T-cell (primary cell): ENCODE data around the gene AAK1. TPM values are rescaled to one million over a fixed set of nuclear protein-coding genes. Genes with fewer than 3 reads are reported as not detected.

Source experiments
- ATAC-seq, 4 experiments: fragments of 200-7000 bp in 3 of 4; fragments of 150-1000 bp in 1 of 4; cut with Tn5 transposase; replicated peaks in 1 of 4; 1 replicate in 3 of 4; 2 replicates in 1 of 4; pipeline ENCODE4 v1.10.0; 2021; ENCODE audit warnings: moderate library complexity in 3 of 4, mild to moderate bottlenecking in 2 of 4, moderate number of reproducible peaks in 1 of 4
- CTCF ChIA-PET, 2 donors: fragments of 300-600 bp; sonication (Branson Sonifier 250); formaldehyde crosslinking; loops; one replicate each; lab custom pipeline; 2022; ENCODE audit warnings: antibody characterized with exemption in 2 of 2; lab: Charles Lee
- POLR2A ChIA-PET, 2 donors: fragments of 300-600 bp; sonication (Branson Sonifier 250); formaldehyde crosslinking; loops; one replicate each; lab custom pipeline; 2022; ENCODE audit warnings: antibody characterized with exemption in 2 of 2; lab: Charles Lee
- DNase-seq, 35 experiments: peaks; one replicate each; pipeline versions ENCODE4 v3.0.0 to v3.0.0-alpha.2; 2013 to 2023
- H3K27ac ChIP-seq: one replicate; pipeline ENCODE4 v1.5.1; 2013; ENCODE audit warnings: low read length
- H3K27me3 ChIP-seq, 2 experiments: replicated peaks in 1 of 2; 1 replicate in 1 of 2; 2 replicates in 1 of 2; pipeline versions ENCODE4 v1.6.1 to v1.7.0; 2013; ENCODE audit warnings: low read length in 1 of 2, mixed read lengths in 1 of 2; ENCODE audit not compliant: control insufficient read depth in 2 of 2, insufficient read depth in 2 of 2; ENCODE audit errors: extremely low read depth in 1 of 2
- H3K36me3 ChIP-seq, 2 donors: 1 replicate in 1 of 2; 2 replicates in 1 of 2; pipeline versions ENCODE4 v1.6.1 to v1.7.0; 2013; ENCODE audit warnings: low read length in 1 of 2; ENCODE audit not compliant: control insufficient read depth in 2 of 2, insufficient read depth in 1 of 2; ENCODE audit errors: extremely low read depth in 1 of 2
- H3K4me1 ChIP-seq, 2 experiments: 1 replicate in 1 of 2; 2 replicates in 1 of 2; pipeline versions ENCODE4 v1.6.1 to v1.7.0; 2013; ENCODE audit warnings: low read length in 2 of 2, mixed read lengths in 1 of 2; ENCODE audit not compliant: insufficient read depth in 2 of 2, control insufficient read depth in 1 of 2; ENCODE audit errors: extremely low read depth in 1 of 2
- H3K4me3 ChIP-seq, 2 donors: 1 replicate in 1 of 2; 2 replicates in 1 of 2; pipeline versions ENCODE4 v1.5.1 to v1.7.0; 2013; ENCODE audit warnings: mild to moderate bottlenecking in 2 of 2, low read length in 1 of 2, moderate library complexity in 1 of 2; ENCODE audit not compliant: control insufficient read depth in 1 of 2; ENCODE audit errors: extremely low read depth in 1 of 2
- H3K9me3 ChIP-seq: 2 replicates; pipeline ENCODE4 v1.7.0; 2013
- H3K27ac Mint-ChIP-seq, 2 donors: one replicate each; pipeline ENCODE4 v1.8.0; 2020 to 2021; ENCODE audit warnings: mild to moderate bottlenecking in 2 of 2, mixed read lengths in 2 of 2
- H3K27me3 Mint-ChIP-seq, 2 donors: one replicate each; pipeline ENCODE4 v1.8.0; 2021 to 2022; ENCODE audit warnings: mixed read lengths in 2 of 2
- H3K36me3 Mint-ChIP-seq: one replicate; pipeline ENCODE4 v1.8.0; 2021; ENCODE audit warnings: mixed read lengths
- H3K4me1 Mint-ChIP-seq, 3 donors: one replicate each; pipeline ENCODE4 v1.8.0; 2020 to 2022; ENCODE audit warnings: mixed read lengths in 3 of 3, mild to moderate bottlenecking in 1 of 3
- H3K4me3 Mint-ChIP-seq, 3 donors: one replicate each; pipeline ENCODE4 v1.8.0; 2020 to 2022; ENCODE audit warnings: mild to moderate bottlenecking in 3 of 3, mixed read lengths in 3 of 3, moderate library complexity in 3 of 3
- H3K9me3 Mint-ChIP-seq, 3 donors: one replicate each; pipeline ENCODE4 v1.8.0; 2020 to 2022; ENCODE audit warnings: mixed read lengths in 3 of 3
- WGBS: methylation state at CpG from one replicate; pipeline ENCODE4 v1.1.5; 2013; ENCODE audit warnings: missing lambda C conversion rate; ENCODE audit not compliant: insufficient coverage; 5-methylcytosine and 5-hydroxymethylcytosine counted together
- total RNA-seq, 35 experiments: library from RNA in 6 of 35; stranded (reverse) in 6 of 35; fragments of 120-200 nt in 1 of 35; gene quantifications; one replicate each; pipeline versions ENCODE4 v1.2.1 to v1.2.4 and lab custom pipeline; 2013 to 2026

The AAK1 gene
- total RNA-seq, 5 donors from 2014 or later (not counting 1 experiment from before 2014, with no cell fraction given): 170 to 283 (median 177) TPM

DNA sequence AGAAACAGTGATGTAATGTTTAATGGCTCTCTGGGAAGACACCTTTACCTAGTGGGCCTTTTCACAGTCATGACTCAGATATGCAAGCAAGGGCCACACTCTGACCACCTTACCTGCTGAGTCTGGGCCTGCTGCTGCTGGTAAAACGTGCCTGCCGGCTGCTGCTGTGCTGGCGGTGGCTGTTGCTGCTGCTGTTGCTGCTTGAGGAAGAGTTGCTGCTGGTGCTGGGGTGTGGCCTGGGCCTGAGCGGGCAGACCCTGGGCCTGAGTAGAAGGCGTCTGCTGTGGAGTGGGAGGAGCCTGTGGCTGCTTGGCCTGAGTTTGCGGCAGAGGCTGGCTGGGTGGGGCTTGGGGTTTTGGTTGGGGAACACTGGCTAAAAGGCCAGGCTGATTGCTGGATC, 124.7 kb downstream of the AAK1 start:
- no peak overlapping the region for H3K4me3 Mint-ChIP-seq
- H3K4me3 ChIP-seq: no peak overlapping the region
- H3K27me3 ChIP-seq: no peaks in the 10 kb centered on the region
- peaks cover 0 to 12% (median 6%) of the 10 kb centered on the region in 3 donors for H3K4me1 Mint-ChIP-seq
- ChIA-PET POLR2A (interaction anchor here in 1 of 2 donors (0.6 kb wide), 1 partner anchor 1705 kb away, joined by 4 read pairs; no protein-coding TSS in a partner anchor), CTCF (interaction anchor here in 1 of 2 donors (0.7 kb wide), 1 partner anchor 546 kb away, joined by 4 read pairs; no protein-coding TSS in a partner anchor)
- H3K9me3 ChIP-seq: no peaks in the 10 kb centered on the region
- no peaks in the 10 kb centered on the region for H3K9me3 Mint-ChIP-seq
- no peaks in the 10 kb centered on the region for H3K27me3 Mint-ChIP-seq
- peak overlapping the region in 1 of 2 donors; percentile 13 for H3K27ac Mint-ChIP-seq
- no peak overlapping the region for H3K27ac ChIP-seq
- H3K36me3 ChIP-seq: peaks cover 25 to 91% of the 10 kb centered on the region in 2 donors
- peaks cover 64% of the 10 kb centered on the region for H3K36me3 Mint-ChIP-seq
- WGBS: 94% methylated on average over 5 of the region's 6 CpGs
- ATAC-seq: no peak
- DNase-seq: no peak
- no peaks in the 10 kb centered on the region for H3K4me1 ChIP-seq

DNA sequence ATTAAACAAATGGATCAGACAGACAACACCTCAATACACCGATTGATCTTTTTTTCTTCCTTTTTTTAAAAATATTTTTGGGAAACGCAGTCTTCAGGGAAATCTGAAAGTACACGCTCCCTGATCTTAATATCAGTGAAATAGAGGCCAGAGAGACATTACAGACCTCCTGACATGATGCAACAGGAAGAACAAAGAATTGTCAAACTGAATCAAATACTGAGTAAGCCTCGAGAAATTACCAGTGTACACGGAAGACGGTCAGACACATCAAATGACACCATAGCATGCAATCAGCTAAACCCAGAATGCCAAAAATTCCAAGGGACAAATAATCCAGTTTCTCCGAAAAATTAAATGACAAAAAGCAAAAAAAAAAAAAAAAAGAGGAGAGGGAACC, 126.1 kb downstream of the AAK1 start:
- H3K27ac Mint-ChIP-seq: no peak overlapping the region
- no peak overlapping the region for H3K4me3 Mint-ChIP-seq
- no peaks in the 10 kb centered on the region for H3K27me3 Mint-ChIP-seq
- CTCF ChIA-PET: no interaction called here
- peaks cover 70% of the 10 kb centered on the region for H3K36me3 Mint-ChIP-seq
- H3K27me3 ChIP-seq: no peaks in the 10 kb centered on the region
- H3K4me1 ChIP-seq: no peaks in the 10 kb centered on the region
- WGBS: 94% methylated on average over 3 of the region's 7 CpGs
- POLR2A ChIA-PET: interaction anchor here in 1 of 2 donors (0.7 kb wide), 1 partner anchor 309 kb away, joined by 3 read pairs; no protein-coding TSS in a partner anchor
- ATAC-seq (no peak), DNase-seq (no peak)
- peaks cover 0 to 12% (median 8%) of the 10 kb centered on the region in 3 donors for H3K4me1 Mint-ChIP-seq
- H3K4me3 ChIP-seq: no peak overlapping the region
- H3K9me3 Mint-ChIP-seq: no peaks in the 10 kb centered on the region
- peaks cover 20 to 91% of the 10 kb centered on the region in 2 donors for H3K36me3 ChIP-seq
- no peaks in the 10 kb centered on the region for H3K9me3 ChIP-seq
- no peak overlapping the region for H3K27ac ChIP-seq

DNA sequence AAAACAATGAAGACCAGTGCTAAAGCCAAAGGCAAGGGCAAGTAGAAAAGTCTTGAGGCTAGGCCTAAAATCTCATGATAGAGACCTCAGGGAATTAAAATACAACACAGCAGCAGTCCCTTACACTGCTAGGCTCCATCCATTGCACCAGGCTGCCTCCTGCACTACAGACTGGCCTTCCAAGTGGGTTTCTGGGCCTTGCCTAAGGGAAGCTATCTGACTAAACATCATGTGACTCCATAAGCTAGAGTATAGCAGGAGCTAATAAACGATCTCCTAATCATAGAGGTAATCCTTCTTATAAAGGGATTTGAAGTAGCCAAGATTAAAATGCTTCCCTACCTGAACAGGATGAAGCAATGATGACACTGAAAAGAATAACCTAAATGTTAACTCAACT, 128.7 kb downstream of the AAK1 start:
- Mint-ChIP-seq H3K4me1 (peaks cover 0 to 12% (median 7%) of the 10 kb centered on the region in 3 donors), H3K27ac (peak overlapping the region in 1 of 2 donors; percentile 57), H3K9me3 (peaks cover 0 to 5% (median 4%) of the 10 kb centered on the region in 3 donors), H3K4me3 (no peak overlapping the region), H3K36me3 (peaks cover 84% of the 10 kb centered on the region), H3K27me3 (no peaks in the 10 kb centered on the region)
- WGBS: no CpG with 5 or more reads among the region's 1 CpG
- H3K4me3 ChIP-seq: no peak overlapping the region
- ATAC-seq (no peak), DNase-seq (no peak)
- POLR2A ChIA-PET: interaction anchor here (0.6 kb wide), 2 partner anchors 312 to 368 kb away, joined by 3 read pairs; no protein-coding TSS in a partner anchor
- CTCF ChIA-PET: interaction anchor here in 1 of 2 donors (0.6 kb wide), 1 partner anchor 39 kb away, joined by 4 read pairs; no protein-coding TSS in a partner anchor
- no peaks in the 10 kb centered on the region for H3K27me3 ChIP-seq
- no peaks in the 10 kb centered on the region for H3K4me1 ChIP-seq
- no peaks in the 10 kb centered on the region for H3K9me3 ChIP-seq
- no peak overlapping the region for H3K27ac ChIP-seq
- peaks cover 24 to 91% of the 10 kb centered on the region in 2 donors for H3K36me3 ChIP-seq

DNA sequence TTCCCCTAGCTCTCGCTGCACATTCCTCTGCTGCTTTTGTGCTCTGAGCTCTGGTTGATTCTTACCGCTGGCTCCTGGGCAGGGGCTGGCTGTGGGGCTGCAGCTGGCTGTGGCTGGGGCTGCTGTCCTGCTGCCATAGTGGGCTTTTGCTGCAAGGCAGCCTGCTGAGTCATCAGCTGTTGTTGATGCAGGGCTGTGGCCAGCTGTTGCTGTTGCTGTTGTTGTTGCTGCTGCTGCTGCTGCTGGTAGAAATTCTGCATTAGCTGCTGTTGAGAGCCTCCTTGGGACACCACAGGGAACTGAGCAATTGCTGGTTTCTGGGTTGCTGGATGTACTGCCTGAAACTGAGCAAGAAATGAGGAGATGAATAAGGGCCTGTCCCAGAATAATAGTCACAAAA, 129.1 kb downstream of the AAK1 start:
- ChIA-PET CTCF (no interaction called here), POLR2A (interaction anchor here in 1 of 2 donors (0.6 kb wide), 1 partner anchor 312 kb away, joined by 3 read pairs; no protein-coding TSS in a partner anchor)
- 86% methylated on average over 1 of the region's 2 CpGs for WGBS

DNA sequence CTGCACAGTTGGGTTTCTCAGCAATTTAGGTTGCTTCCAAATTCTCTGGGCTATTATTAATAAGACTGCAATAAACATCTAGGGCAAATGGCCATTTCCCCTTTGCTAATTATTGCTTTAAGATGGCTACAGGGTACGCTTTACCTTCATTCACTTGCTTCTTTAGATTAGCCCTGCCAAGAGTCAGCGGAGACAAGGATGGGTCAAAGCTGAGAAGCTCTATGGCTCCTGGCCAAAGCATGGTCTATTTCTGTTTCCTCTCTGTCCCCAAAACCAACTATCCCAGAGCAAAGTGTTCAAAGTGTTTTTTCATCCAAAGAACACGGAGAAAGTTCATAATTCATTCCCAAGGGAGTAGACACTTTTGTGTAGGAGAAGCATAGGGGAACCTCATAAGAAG, 131.1 kb downstream of the AAK1 start:
- H3K27ac Mint-ChIP-seq: no peak overlapping the region
- POLR2A ChIA-PET: interaction anchor here in 1 of 2 donors (0.7 kb wide), 1 partner anchor 71 kb away, joined by 3 read pairs; no protein-coding TSS in a partner anchor

More for the DNA sequence above, 129.1 kb downstream of the AAK1 start:
- Histone ChIP-seq H3K9me3 (no peaks in the 10 kb centered on the region), H3K4me3 (no peak overlapping the region), H3K4me1 (no peaks in the 10 kb centered on the region), H3K36me3 (peaks cover 22 to 91% of the 10 kb centered on the region in 2 donors), H3K27me3 (no peaks in the 10 kb centered on the region), H3K27ac (no peak overlapping the region)
- H3K27ac Mint-ChIP-seq: peak overlapping the region; percentile 19 to 57
- no peak for DNase-seq
- peaks cover 84% of the 10 kb centered on the region for H3K36me3 Mint-ChIP-seq
- H3K27me3 Mint-ChIP-seq: no peaks in the 10 kb centered on the region
- H3K9me3 Mint-ChIP-seq: peaks cover 0 to 5% (median 4%) of the 10 kb centered on the region in 3 donors
- ATAC-seq: no peak
- peaks cover 0 to 15% (median 9%) of the 10 kb centered on the region in 3 donors for H3K4me1 Mint-ChIP-seq
- H3K4me3 Mint-ChIP-seq: no peak overlapping the region

DNA sequence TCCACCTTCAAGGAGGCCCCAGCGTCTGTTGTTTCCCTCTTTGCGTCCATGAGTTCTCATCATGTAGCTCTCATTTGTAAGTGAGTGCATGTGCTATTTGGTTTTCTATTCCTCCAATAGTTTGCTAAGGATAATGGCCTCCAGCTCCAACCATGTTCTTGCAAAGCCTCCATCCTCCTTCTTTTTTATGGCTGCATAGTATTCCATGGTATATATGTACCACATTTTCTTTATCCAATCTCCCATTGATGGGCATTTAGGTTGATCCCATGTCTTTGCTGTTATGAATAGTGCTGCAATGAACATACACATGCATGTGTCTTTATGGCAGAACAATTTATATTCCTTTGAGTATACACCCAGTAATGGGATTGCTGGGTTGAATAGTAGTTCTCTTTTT, 133.3 kb downstream of the AAK1 start:
- Histone ChIP-seq H3K9me3 (no peaks in the 10 kb centered on the region), H3K27ac (no peak overlapping the region), H3K4me1 (no peaks in the 10 kb centered on the region), H3K27me3 (no peaks in the 10 kb centered on the region), H3K4me3 (no peak overlapping the region), H3K36me3 (peaks cover 10 to 95% of the 10 kb centered on the region in 2 donors)
- WGBS: no CpG with 5 or more reads among the region's 2 CpGs
- DNase-seq (no peak), ATAC-seq (no peak)
- peaks cover 0 to 5% (median 4%) of the 10 kb centered on the region in 3 donors for H3K9me3 Mint-ChIP-seq
- ChIA-PET POLR2A (no interaction called here), CTCF (interaction anchor here in 1 of 2 donors (0.5 kb wide), 1 partner anchor 89 kb away, joined by 3 read pairs; no protein-coding TSS in a partner anchor)
- H3K4me3 Mint-ChIP-seq: no peak overlapping the region
- peaks cover 22 to 32% (median 27%) of the 10 kb centered on the region in 3 donors for H3K4me1 Mint-ChIP-seq
- no peaks in the 10 kb centered on the region for H3K27me3 Mint-ChIP-seq
- H3K27ac Mint-ChIP-seq: no peak overlapping the region
- peaks cover 87% of the 10 kb centered on the region for H3K36me3 Mint-ChIP-seq

More for the DNA sequence above, 131.1 kb downstream of the AAK1 start:
- ATAC-seq: no peak
- peaks cover 16 to 95% of the 10 kb centered on the region in 2 donors for H3K36me3 ChIP-seq
- H3K27me3 ChIP-seq: no peaks in the 10 kb centered on the region
- Mint-ChIP-seq H3K9me3 (peaks cover 0 to 5% (median 4%) of the 10 kb centered on the region in 3 donors), H3K27me3 (no peaks in the 10 kb centered on the region), H3K36me3 (peaks cover 90% of the 10 kb centered on the region), H3K4me1 (peaks cover 16 to 26% (median 17%) of the 10 kb centered on the region in 3 donors), H3K4me3 (no peak overlapping the region)
- 100% methylated on average over 1 of the region's 3 CpGs for WGBS
- no peak for DNase-seq
- CTCF ChIA-PET: no interaction called here
- no peaks in the 10 kb centered on the region for H3K9me3 ChIP-seq
- no peak overlapping the region for H3K27ac ChIP-seq
- H3K4me1 ChIP-seq: no peaks in the 10 kb centered on the region
- H3K4me3 ChIP-seq: no peak overlapping the region
